ENCODE measurements around the gene BRI3. TPM values are rescaled to one million over a fixed set of nuclear protein-coding genes. Genes with fewer than 3 reads are reported as not detected.
A peak's percentile ranks its signal among the peaks of the same experiment; 100 is the strongest.

The BRI3 gene
- total RNA-seq, 4 donors from 2014 or later, result 11.2 to 36.2 (median 23.3) TPM

- H3K4me3 ChIP-seq, result peak overlapping the region; percentile 74 to 91 (median 88)
- no peak for DNase-seq
- no peaks in the 10 kb centered on the region for H3K9me3 ChIP-seq
- H3K4me1 ChIP-seq, result peaks cover 21 to 78% (median 28%) of the 10 kb centered on the region in 3 donors
- peak overlapping the region; percentile 91 to 98 (median 94) for H3K27ac ChIP-seq
- 22 to 51% methylated on average over 14 of the region's 32 CpGs for WGBS, 2 donors
- peaks cover 0 to 39% (median 0%) of the 10 kb centered on the region in 3 donors for H3K36me3 ChIP-seq
- intact Hi-C loops (cut with DNase I), result no loop called here
- TF ChIP-seq POLR2A (IDR thresholded peaks at IDR 0.05), result no peak
- TF ChIP-seq, protein P1, sequence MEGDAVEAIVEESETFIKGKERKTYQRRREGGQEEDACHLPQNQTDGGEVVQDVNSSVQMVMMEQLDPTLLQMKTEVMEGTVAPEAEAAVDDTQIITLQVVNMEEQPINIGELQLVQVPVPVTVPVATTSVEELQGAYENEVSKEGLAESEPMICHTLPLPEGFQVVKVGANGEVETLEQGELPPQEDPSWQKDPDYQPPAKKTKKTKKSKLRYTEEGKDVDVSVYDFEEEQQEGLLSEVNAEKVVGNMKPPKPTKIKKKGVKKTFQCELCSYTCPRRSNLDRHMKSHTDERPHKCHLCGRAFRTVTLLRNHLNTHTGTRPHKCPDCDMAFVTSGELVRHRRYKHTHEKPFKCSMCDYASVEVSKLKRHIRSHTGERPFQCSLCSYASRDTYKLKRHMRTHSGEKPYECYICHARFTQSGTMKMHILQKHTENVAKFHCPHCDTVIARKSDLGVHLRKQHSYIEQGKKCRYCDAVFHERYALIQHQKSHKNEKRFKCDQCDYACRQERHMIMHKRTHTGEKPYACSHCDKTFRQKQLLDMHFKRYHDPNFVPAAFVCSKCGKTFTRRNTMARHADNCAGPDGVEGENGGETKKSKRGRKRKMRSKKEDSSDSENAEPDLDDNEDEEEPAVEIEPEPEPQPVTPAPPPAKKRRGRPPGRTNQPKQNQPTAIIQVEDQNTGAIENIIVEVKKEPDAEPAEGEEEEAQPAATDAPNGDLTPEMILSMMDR (IDR thresholded peaks at IDR 0.05), result no peak
- H3K27me3 ChIP-seq, result no peaks in the 10 kb centered on the region
Measured at GRCh38 chr7:98252425-98253054, 28.9 kb upstream of the BRI3 start.

- no peak for DNase-seq
- no peak for TF ChIP-seq POLR2A (IDR thresholded peaks at IDR 0.05)
- TF ChIP-seq, protein P1 (IDR thresholded peaks at IDR 0.05), result no peak
- Histone ChIP-seq H3K4me1 (peaks cover 21 to 61% (median 28%) of the 10 kb centered on the region in 3 donors), H3K4me3 (no peak overlapping the region), H3K27ac (peak overlapping the region in 2 of 4 donors; percentile 7 to 17), H3K36me3 (peaks cover 0 to 46% (median 0%) of the 10 kb centered on the region in 3 donors), H3K9me3 (no peaks in the 10 kb centered on the region), H3K27me3 (no peaks in the 10 kb centered on the region)
- 62 to 74% methylated on average over 4 of the region's 4 CpGs for WGBS, 2 donors
- intact Hi-C loops (cut with DNase I), result no loop called here
Measured at GRCh38 chr7:98254516-98254915, 27.0 kb upstream of the BRI3 start.

DNA sequence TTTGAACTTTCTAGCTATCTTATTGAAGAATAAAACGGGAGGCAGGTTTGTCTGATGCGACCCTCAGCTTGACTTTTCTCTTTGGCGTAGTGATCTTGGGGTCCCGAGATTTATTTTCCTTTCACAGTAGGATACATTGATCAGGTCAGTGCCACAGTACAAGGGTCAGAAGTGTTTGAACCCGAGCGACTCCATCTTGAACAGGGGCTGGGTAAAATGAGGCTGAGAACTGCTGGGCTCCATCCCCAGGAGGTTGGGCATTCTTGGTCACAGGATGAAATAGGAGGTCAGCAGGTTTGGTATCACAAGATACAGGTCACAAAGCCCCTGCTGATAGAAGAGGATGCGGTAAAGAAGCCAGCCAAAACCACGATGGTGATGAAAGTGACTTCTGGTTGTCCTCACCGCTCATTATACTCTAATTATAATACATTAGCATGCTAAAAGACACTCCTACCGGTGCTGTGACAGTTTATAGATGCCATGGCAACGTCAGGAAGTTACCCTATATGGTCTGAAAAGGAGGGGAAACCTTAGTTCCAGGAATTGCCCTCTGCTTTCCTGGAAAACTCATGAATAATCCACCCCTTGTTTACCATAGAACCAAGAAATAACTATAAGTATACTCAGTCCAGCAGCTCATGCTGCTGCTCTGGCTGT is 26.4 kb upstream of the BRI3 start:
- Histone ChIP-seq H3K27ac (peak overlapping the region in 1 of 4 donors; percentile 7), H3K36me3 (peaks cover 0 to 51% (median 0%) of the 10 kb centered on the region in 3 donors), H3K9me3 (no peaks in the 10 kb centered on the region), H3K27me3 (no peaks in the 10 kb centered on the region), H3K4me1 (peaks cover 21 to 56% (median 24%) of the 10 kb centered on the region in 3 donors), H3K4me3 (no peak overlapping the region)
- intact Hi-C loops (cut with DNase I), result no loop called here
- WGBS, 2 donors, result 77 to 86% methylated on average over 11 of the region's 11 CpGs
- no peak for DNase-seq
- TF ChIP-seq, protein P1 (IDR thresholded peaks at IDR 0.05), result no peak
- TF ChIP-seq POLR2A (IDR thresholded peaks at IDR 0.05), result no peak

- WGBS, 2 donors, result 93 to 97% methylated on average over 7 of the region's 7 CpGs
- H3K9me3 ChIP-seq, result no peaks in the 10 kb centered on the region
Measured at GRCh38 chr7:98256431-98256830, 25.1 kb upstream of the BRI3 start.

More at GRCh38 chr7:98256431-98256830, 25.1 kb upstream of the BRI3 start:
- Histone ChIP-seq H3K4me1 (peaks cover 11 to 42% (median 13%) of the 10 kb centered on the region in 3 donors), H3K27me3 (no peaks in the 10 kb centered on the region), H3K4me3 (no peak overlapping the region), H3K27ac (no peak overlapping the region), H3K36me3 (peaks cover 0 to 64% (median 0%) of the 10 kb centered on the region in 3 donors)
- intact Hi-C loops (cut with DNase I), result no loop called here
- TF ChIP-seq, protein P1 (IDR thresholded peaks at IDR 0.05), result no peak
- TF ChIP-seq POLR2A (IDR thresholded peaks at IDR 0.05), result no peak
- no peak for DNase-seq
